Smooth muscle cell (in vitro differentiated cells): ENCODE results near the gene CLDND2. TPM values are rescaled to one million over a fixed set of nuclear protein-coding genes. Genes with fewer than 3 reads are reported as not detected.

ENCODE experiments used
- DNase-seq: peaks from one replicate; lab custom pipeline; 2025; ENCODE audit not compliant: unreplicated experiment; lab: John Stamatoyannopoulos, UW
- H2AFZ ChIP-seq: fragments of 200-600 bp; sonication (generic); 2 replicates; pipeline ENCODE4 v1.6.0; 2016; ENCODE audit warnings: antibody characterized with exemption, low read depth, mild to moderate bottlenecking
- H3F3A ChIP-seq: fragments of 200-600 bp; sonication (generic); 2 replicates; pipeline ENCODE4 v1.6.0; 2017; ENCODE audit warnings: antibody characterized with exemption, low read depth
- H3K27ac ChIP-seq: fragments of 200-600 bp; sonication (generic); 2 replicates; pipeline ENCODE4 v1.5.1; 2016; ENCODE audit warnings: low read depth, mild to moderate bottlenecking
- H3K27me3 ChIP-seq: fragments of 200-600 bp; sonication (generic); 2 replicates; pipeline ENCODE4 v1.6.1; 2016; ENCODE audit warnings: low read depth, mild to moderate bottlenecking
- H3K36me3 ChIP-seq: fragments of 200-600 bp; sonication (generic); 2 replicates; pipeline ENCODE4 v1.5.1; 2016; ENCODE audit warnings: low read depth
- H3K4me1 ChIP-seq: fragments of 200-600 bp; sonication (generic); 2 replicates; pipeline ENCODE4 v1.5.1; 2016; ENCODE audit warnings: low read depth
- H3K4me2 ChIP-seq: fragments of 200-600 bp; sonication (generic); 2 replicates; pipeline ENCODE4 v1.6.0; 2016; ENCODE audit warnings: mild to moderate bottlenecking
- H3K4me3 ChIP-seq: fragments of 200-600 bp; sonication (generic); 2 replicates; pipeline ENCODE4 v1.5.1; 2016; ENCODE audit warnings: mild to moderate bottlenecking
- H3K79me2 ChIP-seq: fragments of 200-600 bp; sonication (generic); 2 replicates; pipeline ENCODE4 v1.6.0; 2016; ENCODE audit warnings: low read depth, mild to moderate bottlenecking
- H3K9ac ChIP-seq: fragments of 200-600 bp; sonication (generic); 2 replicates; pipeline ENCODE4 v1.6.0; 2016; ENCODE audit warnings: low read depth
- H3K9me3 ChIP-seq: fragments of 200-600 bp; sonication (generic); replicated peaks from 2 replicates; pipeline ENCODE4 v1.5.1; 2016; ENCODE audit warnings: low read depth
- H4K20me1 ChIP-seq: fragments of 200-600 bp; sonication (generic); 2 replicates; pipeline ENCODE4 v1.6.0; 2016; ENCODE audit warnings: low read depth
- WGBS: methylation state at CpG from one replicate; pipeline ENCODE4 v1.1.7; 2016; ENCODE audit warnings: low lambda C conversion rate; 5-methylcytosine and 5-hydroxymethylcytosine counted together
- polyA plus RNA-seq: library from polyadenylated mRNA; unstranded; fragments of >200 nt; fragmentation: Nextera tagmentation; extraction: Ambion mirVana; gene quantifications from 2 replicates; pipeline ENCODE4 v1.2.1, GENCODE V29; 2016
- total RNA-seq: library from RNA; depleted of rRNA; stranded (reverse); fragments of >200 nt; gene quantifications from 2 replicates; pipeline ENCODE4 v1.2.3, GENCODE V29; 2014
- TF ChIP-seq, protein P1 (sequence below): fragments of 200-600 bp; sonication (generic); IDR thresholded peaks from 2 replicates; pipeline ENCODE4 v1.5.1; 2017; ENCODE audit warnings: borderline replicate concordance, mild to moderate bottlenecking, antibody characterized with exemption; ENCODE audit not compliant: insufficient read depth, poor library complexity, severe bottlenecking

The CLDND2 gene
- total and polyA plus RNA-seq, 2 experiments from 2014 or later = 1.4 TPM; not detected in 1

DNA sequence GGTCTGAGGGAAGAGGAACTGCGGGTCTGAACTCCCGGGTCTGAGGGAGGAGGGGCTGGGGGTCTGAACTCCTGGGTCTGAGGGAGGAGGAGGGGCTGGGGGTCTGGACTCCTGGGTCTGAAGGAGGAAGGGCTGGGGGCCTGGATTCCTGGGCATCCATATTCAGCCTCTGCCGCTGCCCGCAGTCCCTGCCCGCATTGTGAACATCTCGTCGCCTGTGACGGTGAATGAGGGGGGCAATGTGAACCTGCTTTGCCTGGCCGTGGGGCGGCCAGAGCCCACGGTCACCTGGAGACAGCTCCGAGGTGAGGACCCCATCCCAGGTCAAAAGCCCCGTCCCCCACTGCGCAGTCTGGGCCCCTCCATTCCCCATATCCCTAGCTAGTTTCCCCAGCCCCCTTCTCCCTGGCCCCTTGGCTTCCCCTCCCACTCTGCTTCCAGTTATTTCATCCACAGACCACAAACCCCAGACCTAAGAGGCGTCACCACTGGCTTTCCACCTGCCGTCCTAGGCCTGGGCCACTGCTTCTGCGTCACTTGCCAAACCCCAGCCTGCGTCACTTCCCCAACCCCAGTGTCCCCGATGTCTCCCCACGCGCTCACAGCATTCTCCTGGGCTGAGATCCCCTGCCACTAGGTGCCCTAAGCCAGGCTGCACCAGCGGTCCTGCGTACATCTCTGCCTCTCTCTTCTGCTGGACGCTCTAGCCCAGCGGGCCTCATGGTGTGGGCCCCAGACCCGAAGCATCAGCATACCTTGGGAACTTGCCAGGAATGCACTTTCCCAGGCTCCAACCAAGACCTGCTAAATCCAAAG is 43.4 kb downstream of the CLDND2 start:
- H2AFZ ChIP-seq = no peak overlapping the region
- H3K9ac ChIP-seq = no peak overlapping the region
- no peak for DNase-seq
- WGBS = 96% methylated on average over 15 of the region's 26 CpGs
- TF ChIP-seq, protein P1, sequence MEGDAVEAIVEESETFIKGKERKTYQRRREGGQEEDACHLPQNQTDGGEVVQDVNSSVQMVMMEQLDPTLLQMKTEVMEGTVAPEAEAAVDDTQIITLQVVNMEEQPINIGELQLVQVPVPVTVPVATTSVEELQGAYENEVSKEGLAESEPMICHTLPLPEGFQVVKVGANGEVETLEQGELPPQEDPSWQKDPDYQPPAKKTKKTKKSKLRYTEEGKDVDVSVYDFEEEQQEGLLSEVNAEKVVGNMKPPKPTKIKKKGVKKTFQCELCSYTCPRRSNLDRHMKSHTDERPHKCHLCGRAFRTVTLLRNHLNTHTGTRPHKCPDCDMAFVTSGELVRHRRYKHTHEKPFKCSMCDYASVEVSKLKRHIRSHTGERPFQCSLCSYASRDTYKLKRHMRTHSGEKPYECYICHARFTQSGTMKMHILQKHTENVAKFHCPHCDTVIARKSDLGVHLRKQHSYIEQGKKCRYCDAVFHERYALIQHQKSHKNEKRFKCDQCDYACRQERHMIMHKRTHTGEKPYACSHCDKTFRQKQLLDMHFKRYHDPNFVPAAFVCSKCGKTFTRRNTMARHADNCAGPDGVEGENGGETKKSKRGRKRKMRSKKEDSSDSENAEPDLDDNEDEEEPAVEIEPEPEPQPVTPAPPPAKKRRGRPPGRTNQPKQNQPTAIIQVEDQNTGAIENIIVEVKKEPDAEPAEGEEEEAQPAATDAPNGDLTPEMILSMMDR = no peak
- H3K27ac ChIP-seq = no peak overlapping the region
- H3K79me2 ChIP-seq = no peaks in the 10 kb centered on the region
- no peaks in the 10 kb centered on the region for H3K4me1 ChIP-seq
- H3K27me3 ChIP-seq = no peaks in the 10 kb centered on the region
- H3F3A ChIP-seq = no peaks in the 10 kb centered on the region
- H3K36me3 ChIP-seq = no peaks in the 10 kb centered on the region
- H3K9me3 ChIP-seq = no peaks in the 10 kb centered on the region
- no peak overlapping the region for H3K4me2 ChIP-seq
- H4K20me1 ChIP-seq = no peaks in the 10 kb centered on the region
- H3K4me3 ChIP-seq = no peak overlapping the region

DNA sequence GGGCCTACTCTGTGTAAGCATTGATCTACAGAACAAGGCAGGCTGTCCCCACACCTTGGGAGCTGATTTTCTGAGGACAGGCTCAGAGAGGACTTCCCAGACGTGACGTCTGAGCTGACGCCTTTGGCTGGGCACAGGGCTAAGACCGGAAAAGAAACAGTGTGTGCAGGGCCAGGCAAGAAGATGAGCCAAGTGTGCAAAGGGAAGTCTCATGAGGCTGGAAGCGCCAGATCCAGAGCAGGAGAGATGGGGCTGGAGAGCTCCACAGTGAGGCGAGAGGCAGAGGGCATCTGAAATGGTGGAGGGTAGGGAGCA is 44.7 kb downstream of the CLDND2 start:
- Histone ChIP-seq H4K20me1 (no peaks in the 10 kb centered on the region), H3K4me3 (no peak overlapping the region), H3K79me2 (no peaks in the 10 kb centered on the region), H3K9ac (no peak overlapping the region), H3F3A (no peaks in the 10 kb centered on the region), H3K9me3 (no peaks in the 10 kb centered on the region), H3K27me3 (no peaks in the 10 kb centered on the region), H3K4me2 (no peak overlapping the region), H3K4me1 (no peaks in the 10 kb centered on the region), H3K27ac (no peak overlapping the region), H3K36me3 (no peaks in the 10 kb centered on the region), H2AFZ (no peak overlapping the region)
- TF ChIP-seq, protein P1 = no peak
- WGBS = 92% methylated on average over 6 of the region's 6 CpGs
- DNase-seq = no peak

DNA sequence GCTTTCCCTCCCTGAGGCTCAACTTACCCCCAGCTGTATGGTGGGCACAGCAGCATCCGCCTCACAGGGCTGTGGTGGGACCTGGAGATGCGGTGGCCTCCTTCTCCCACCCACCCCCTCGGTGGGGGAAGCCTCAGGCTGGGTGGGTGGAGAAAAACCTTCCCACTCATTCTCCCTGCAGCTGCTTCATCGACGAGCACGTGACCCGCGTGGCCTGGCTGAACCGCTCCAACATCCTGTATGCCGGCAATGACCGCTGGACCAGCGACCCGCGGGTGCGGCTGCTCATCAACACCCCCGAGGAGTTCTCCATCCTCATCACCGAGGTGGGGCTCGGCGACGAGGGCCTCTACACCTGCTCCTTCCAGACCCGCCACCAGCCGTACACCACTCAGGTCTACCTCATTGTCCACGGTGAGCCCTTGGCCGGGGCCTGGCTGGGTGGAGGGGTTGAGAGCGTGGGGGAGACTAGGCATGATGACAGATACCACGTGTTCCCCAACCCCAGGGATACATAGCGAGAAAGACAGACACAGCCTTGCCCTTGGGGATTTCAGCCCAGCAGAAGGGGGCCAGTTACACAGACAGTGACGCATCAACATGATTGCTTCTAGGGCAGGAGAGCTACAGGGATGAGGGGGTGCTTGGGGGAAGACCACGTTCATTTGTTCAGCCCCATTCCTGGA is 45.2 kb downstream of the CLDND2 start:
- Histone ChIP-seq H4K20me1 (no peaks in the 10 kb centered on the region), H3K9ac (no peak overlapping the region), H3K9me3 (no peaks in the 10 kb centered on the region), H3K4me1 (no peaks in the 10 kb centered on the region), H3K27me3 (no peaks in the 10 kb centered on the region), H3K79me2 (no peaks in the 10 kb centered on the region), H3K4me2 (no peak overlapping the region), H2AFZ (no peak overlapping the region), H3K36me3 (no peaks in the 10 kb centered on the region), H3K27ac (no peak overlapping the region), H3K4me3 (no peak overlapping the region), H3F3A (no peaks in the 10 kb centered on the region)
- WGBS = 94% methylated on average over 29 of the region's 29 CpGs
- no peak for DNase-seq
- TF ChIP-seq, protein P1 = no peak
